ENCODE results near the gene PDXK.

PDXK gene

GRCh38 chr21:43764576-43765495 is 45.9 kb downstream of the PDXK start:
- DNase-seq = no peak

GRCh38 chr21:43766734-43767497 is 48.0 kb downstream of the PDXK start:
- DNase-seq = no peak

GRCh38 chr21:43767498-43767983 is 48.6 kb downstream of the PDXK start:
- no peak for DNase-seq

- no peak for DNase-seq
Observed at GRCh38 chr21:43767984-43768867, 49.3 kb downstream of the PDXK start.

GRCh38 chr21:43768868-43769167 is 49.9 kb downstream of the PDXK start:
- DNase-seq = no peak

GRCh38 chr21:43769325-43769958 is 50.5 kb downstream of the PDXK start:
- no peak for DNase-seq

- DNase-seq = no peak
Observed at GRCh38 chr21:43770066-43770655, 51.2 kb downstream of the PDXK start.

- no peak for DNase-seq
Observed at GRCh38 chr21:43771199-43771675, 52.3 kb downstream of the PDXK start.

GRCh38 chr21:43771698-43772424 is 52.9 kb downstream of the PDXK start:
- no peak for DNase-seq

GRCh38 chr21:43772425-43772821 is 53.5 kb downstream of the PDXK start:
- DNase-seq = no peak

- DNase-seq = no peak
Observed at GRCh38 chr21:43774163-43774562, 55.2 kb downstream of the PDXK start.

GRCh38 chr21:43775190-43775589 is 56.3 kb downstream of the PDXK start:
- no peak for DNase-seq

- DNase-seq = no peak
Observed at GRCh38 chr21:43775795-43776430, 57.0 kb downstream of the PDXK start, which contains the start of gene CSTB. TSS of gene CSTB (minus strand) at chr21:43776308. CDS start at chr21:43776269, 39 bp downstream.

- DNase-seq = no peak
Observed at GRCh38 chr21:43777953-43778352, 59.0 kb downstream of the PDXK start.

GRCh38 chr21:43778469-43779335 is 59.8 kb downstream of the PDXK start:
- DNase-seq = no peak

GRCh38 chr21:43779660-43780059 is 60.7 kb downstream of the PDXK start:
- no peak for DNase-seq

GRCh38 chr21:43781846-43782245 is 62.9 kb downstream of the PDXK start:
- no peak for DNase-seq

GRCh38 chr21:43782431-43783097 is 63.6 kb downstream of the PDXK start:
- no peak for DNase-seq

GRCh38 chr21:43783098-43783700 is 64.3 kb downstream of the PDXK start:
- no peak for DNase-seq
